Cerebellar cortex (tissue), 1 donor: ENCODE data around the gene TBX2.
"Not testable (repeated sequence)": the region's sequence is repeated elsewhere in the genome, so short reads cannot be mapped to it uniquely, and the experiment has no call there.

Experiments used
- DNase-seq: peaks from one replicate; pipeline ENCODE4 v3.0.0-alpha.2; 2015; ENCODE audit warnings: low spot score

TBX2 gene

GRCh38 chr17:61413661-61414126, 14.1 kb downstream of the TBX2 start:
- DNase-seq, result no peak

- DNase-seq, result no peak
These were observed 14.7 kb downstream of the TBX2 start for GRCh38 chr17:61414141-61414935.

DNA sequence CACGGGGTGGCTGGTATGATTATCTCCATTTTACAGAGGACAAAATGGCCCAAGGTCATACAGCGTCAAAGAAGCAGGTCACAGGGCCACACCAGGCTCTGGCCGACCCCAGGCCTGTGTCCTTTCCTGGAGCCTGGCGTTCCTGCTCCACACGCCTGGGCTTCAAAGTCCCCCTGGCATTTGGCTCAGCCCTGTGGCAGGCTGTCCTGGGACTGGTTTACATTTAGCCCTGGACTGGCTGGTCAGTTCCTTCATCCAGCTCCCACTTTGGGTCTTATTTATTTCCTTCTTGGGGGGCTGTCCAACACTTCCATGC, 15.3 kb downstream of the TBX2 start:
- DNase-seq, result no peak

DNA sequence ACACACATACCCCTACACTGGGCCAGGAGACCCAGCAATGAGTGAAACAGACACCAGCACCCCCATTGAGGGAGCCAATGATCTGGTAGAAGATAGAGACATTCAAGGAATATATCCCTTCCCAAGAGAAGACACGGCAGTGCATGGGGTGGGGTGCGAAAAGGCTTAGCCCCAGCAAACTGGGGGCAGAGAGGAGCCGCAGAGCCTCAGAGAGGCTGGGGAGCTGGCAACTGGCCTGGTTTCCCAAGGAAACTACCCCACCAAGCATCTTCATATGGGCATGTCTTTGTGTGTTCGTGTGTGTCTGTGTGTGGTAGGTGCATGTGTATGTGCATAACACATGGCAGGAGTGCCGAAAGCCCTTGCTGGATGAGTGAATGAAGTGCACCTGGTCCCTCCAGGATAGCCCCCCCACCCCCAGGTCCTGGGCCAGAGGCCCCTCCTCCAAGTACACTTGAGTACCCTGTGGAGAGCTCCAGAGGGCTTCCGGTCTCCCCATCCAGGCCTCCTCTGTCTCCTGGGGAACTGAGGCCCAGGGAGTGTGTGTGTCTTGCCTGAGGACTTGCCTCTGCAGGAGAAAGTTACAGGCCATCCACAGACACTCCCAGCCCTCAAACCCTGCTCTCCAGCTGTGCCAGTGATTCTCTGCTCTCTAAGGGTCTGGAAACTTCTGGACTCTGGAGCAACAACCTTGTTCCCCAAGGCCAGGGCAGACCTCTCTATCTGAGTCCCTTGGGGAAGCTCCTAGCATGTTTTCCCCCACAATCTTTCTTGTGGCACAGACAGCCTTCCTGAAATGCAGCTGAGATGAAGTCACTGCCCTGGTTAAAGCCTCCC, 15.9 kb downstream of the TBX2 start:
- DNase-seq, result no peak

- no peak for DNase-seq
These were observed 16.5 kb downstream of the TBX2 start for GRCh38 chr17:61416211-61416539.

GRCh38 chr17:61416540-61417363, 17.1 kb downstream of the TBX2 start:
- peak; percentile 77 for DNase-seq

GRCh38 chr17:61418449-61418848, 18.8 kb downstream of the TBX2 start:
- DNase-seq, result no peak

- DNase-seq, result no peak
These were observed 19.9 kb downstream of the TBX2 start for GRCh38 chr17:61419496-61420046.

DNA sequence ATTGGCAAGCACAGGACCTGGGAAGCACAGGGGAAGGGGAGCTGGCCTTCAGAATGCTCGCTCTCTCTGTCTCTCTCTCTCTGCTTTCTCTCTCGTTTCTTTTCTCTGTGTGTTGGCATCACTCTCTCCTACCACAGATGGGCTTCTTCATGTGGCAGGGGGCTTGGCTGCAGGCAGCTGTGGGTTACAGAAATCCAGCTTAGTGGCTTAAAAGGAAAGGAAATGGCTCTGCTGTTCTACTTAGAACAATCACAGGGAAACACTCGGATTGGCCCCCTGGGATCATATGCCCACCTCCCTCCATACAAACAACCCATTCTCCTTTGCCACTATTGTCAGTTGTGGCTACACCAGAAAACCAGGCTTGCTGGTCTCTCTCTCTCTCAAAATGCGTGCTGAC, 20.4 kb downstream of the TBX2 start:
- DNase-seq, result no peak

- no peak for DNase-seq
These were observed 21.2 kb downstream of the TBX2 start for GRCh38 chr17:61420745-61421398.

GRCh38 chr17:61421460-61421859, 21.8 kb downstream of the TBX2 start:
- no peak for DNase-seq

DNA sequence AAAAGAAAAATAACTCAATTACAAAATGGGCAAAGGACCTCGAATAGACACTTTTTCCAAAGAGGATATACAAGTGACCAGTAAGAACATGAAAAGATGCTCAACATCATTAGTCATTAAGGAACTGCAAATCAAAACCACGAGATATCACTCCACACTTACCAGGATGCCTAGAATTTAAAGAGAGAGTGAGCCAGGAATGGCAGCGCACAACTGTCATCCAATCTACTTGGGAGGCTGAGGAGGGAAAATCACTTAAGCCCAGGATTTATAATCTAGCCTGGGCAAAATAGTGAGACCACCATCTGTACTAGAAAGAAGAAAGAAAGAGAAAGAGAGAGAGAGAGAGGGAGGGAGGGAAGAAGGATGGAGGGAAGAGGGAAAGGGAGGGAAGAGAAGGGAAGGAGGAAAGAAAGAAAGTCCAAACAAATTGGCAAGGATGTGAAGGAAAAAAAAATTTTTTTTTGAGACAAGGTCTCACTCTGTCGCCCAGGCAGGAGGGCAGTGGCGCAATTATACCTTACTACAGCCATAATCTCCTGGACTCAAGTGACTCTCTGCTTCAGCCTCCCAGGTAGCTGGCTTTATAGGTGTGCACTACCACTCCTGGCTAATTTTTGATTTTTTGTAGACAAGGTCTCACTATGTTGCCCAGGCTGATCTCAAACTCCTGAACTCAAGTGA, 22.6 kb downstream of the TBX2 start:
- no peak for DNase-seq

DNA sequence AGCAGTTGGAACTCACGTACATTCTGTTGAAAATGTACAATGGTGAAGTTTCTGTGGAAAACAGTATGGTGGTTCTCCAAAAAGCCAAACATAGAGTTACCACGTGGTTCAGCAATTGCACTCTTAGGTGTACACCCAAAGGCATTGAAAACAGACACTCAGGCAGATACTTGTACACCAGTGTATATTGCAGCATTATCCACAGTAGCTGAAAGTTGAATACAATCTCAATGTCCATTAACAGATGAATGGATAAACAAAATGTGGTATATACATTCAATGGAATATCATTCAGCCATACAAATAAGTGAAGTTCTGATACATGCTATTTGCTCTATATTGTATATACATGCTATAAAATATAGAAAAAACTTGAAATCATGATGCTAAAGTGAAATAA, 23.2 kb downstream of the TBX2 start:
- no peak for DNase-seq

DNA sequence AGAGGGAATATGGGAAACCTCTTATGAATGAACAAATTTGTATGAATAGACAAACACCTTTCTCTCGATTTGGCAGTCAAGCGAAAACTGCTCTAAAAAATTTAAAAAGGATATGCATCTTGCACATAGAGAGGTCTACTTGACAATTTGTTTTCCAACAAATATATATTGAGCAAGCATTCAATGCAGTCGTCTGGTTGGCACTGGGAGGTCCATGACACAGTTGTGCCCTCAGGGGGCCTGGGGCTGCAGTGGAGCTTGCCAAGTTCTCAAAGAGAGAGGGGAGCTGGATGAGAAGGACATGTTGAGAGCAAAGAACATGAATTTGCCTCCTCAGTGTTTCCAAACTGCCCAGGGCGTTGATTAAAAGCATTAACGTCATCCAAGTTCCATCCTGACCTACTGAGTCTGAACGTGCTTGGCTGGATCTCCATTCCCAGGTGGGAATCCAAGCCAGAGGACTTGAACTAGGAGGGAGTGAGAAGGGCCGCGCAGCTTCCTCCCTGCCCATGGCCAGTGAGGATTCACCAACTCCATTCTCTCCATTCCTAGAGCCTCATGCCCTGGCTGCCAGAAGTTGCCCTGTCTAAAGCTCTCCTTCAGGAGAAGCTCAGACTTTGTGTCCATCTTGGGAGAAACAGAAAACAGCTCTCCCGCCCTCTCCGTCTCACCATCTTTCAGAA, 24.5 kb downstream of the TBX2 start:
- DNase-seq, result no peak

DNA sequence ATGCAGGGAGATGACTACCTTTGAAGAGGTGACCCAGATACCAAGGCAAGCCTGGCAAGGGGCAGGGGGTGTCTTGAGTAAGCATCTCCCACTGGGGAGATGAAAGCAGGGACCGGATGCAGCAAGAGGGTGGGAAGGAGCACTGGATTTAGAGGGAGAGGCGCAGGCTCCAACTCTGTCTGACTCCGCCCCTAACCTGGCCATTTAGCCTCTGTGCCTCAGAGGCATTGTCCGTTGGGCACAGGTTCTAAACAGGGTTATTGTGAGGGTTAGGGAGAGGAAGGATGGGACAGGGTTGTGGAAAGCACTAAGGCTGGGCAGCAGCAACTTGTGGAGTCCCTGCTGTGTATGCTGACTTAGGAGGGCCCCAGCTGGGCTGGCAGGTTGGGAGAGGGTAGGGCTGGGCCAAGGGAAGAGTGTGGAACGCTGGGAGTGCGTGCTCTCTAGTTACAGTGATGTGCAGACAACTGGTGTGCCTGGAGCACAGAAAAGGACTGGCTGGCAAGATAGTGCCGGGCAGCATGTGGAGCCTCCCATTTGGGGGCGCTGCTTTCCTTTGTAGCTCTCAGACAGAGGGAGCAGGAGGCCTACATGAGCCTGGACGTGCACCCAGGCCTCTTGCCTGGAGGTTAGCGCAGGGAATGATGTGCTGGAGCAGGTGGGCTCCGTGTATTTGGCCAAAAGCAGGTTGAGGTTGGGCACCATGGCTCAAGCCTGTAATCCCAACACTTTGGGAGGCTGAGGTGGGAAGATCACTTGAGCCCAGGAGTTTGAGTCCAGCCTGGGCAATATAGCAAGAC, 26.2 kb downstream of the TBX2 start:
- peak; percentile 34 for DNase-seq

- no peak for DNase-seq
These were observed 27.1 kb downstream of the TBX2 start for GRCh38 chr17:61426482-61427304.

- no peak for DNase-seq
These were observed 27.9 kb downstream of the TBX2 start for GRCh38 chr17:61427567-61427966.

GRCh38 chr17:61429274-61429673, 29.6 kb downstream of the TBX2 start:
- no peak for DNase-seq

DNA sequence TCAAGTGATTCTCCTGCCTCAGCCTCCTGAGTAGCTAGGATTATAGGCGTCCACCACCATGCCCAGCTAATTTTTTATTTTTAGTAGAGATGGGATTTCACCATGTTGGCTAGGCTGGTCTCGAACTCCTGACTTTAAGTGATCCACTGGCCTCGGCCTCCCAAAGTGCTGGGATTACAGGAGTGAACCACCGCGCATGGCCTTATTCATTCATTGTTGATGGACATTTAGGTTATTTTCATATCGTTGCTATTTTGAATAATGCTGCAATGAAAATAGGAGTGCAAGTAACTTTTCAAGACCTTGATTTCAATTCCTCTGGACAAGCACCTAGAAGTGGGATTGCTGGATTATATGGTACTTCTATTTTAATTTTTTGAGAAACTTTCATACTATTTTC, 30.2 kb downstream of the TBX2 start:
- not testable (repeated sequence) for DNase-seq
